AG09319 (cell line): ENCODE measurements around the gene PRKAR1B.

Source experiments
- DNase-seq: peaks from one replicate; pipeline ENCODE4 v3.0.0-alpha.2; 2010; ENCODE audit warnings: low read depth; ENCODE audit errors: extremely low read depth
- CTCF ChIP-seq: IDR thresholded peaks from 2 replicates; pipeline ENCODE4 v1.5.1; 2011; ENCODE audit warnings: low read depth, mild to moderate bottlenecking, inconsistent platforms, low read length, moderate library complexity

PRKAR1B gene

GRCh38 chr7:543501-544337 is 183.4 kb downstream of the PRKAR1B start:
- no peak for TF ChIP-seq CTCF
- no peak for DNase-seq

GRCh38 chr7:542713-543500 is 184.2 kb downstream of the PRKAR1B start:
- TF ChIP-seq CTCF, result no peak
- DNase-seq, result peak; percentile 76

GRCh38 chr7:542131-542712 is 184.9 kb downstream of the PRKAR1B start:
- TF ChIP-seq CTCF, result no peak
- no peak for DNase-seq

- no peak for TF ChIP-seq CTCF
- no peak for DNase-seq
These were observed 185.4 kb downstream of the PRKAR1B start for GRCh38 chr7:541661-542060.

- TF ChIP-seq CTCF, result no peak
These were observed 186.1 kb downstream of the PRKAR1B start for GRCh38 chr7:540997-541396.

GRCh38 chr7:540579-540978 is 186.5 kb downstream of the PRKAR1B start:
- no peak for DNase-seq
- no peak for TF ChIP-seq CTCF

More at GRCh38 chr7:540997-541396, 186.1 kb downstream of the PRKAR1B start:
- no peak for DNase-seq
